ENCODE results near the gene THSD7A. TPM values are rescaled to one million over a fixed set of nuclear protein-coding genes. Genes with fewer than 3 reads are reported as not detected.

THSD7A gene
- total RNA-seq, 1 experiment from 2014 or later, result not detected

- Mint-ChIP-seq H3K36me3 (ENCODE audit: insufficient read depth, unreplicated experiment) (no peaks in the 10 kb centered on the region), H3K9me3 (ENCODE audit: unreplicated experiment) (no peaks in the 10 kb centered on the region), H3K4me3 (ENCODE audit: unreplicated experiment) (no peak overlapping the region), H3K27ac (ENCODE audit: low read depth, unreplicated experiment) (no peak overlapping the region), H3K4me1 (ENCODE audit: insufficient read depth, unreplicated experiment) (no peaks in the 10 kb centered on the region), H3K27me3 (ENCODE audit: insufficient read depth, unreplicated experiment) (no peaks in the 10 kb centered on the region)
- POLR2A ChIA-PET, result no interaction called here
- no peak for TF ChIP-seq CTCF (IDR thresholded peaks at IDR 0.05; ENCODE audit: unreplicated experiment)
- CTCF ChIA-PET, result interaction anchor here (0.7 kb wide), 1 partner anchor 254 kb away, joined by 3 read pairs; no protein-coding TSS in a partner anchor
- intact Hi-C loops (cut with micrococcal nuclease), result no loop called here
- DNase-seq (ENCODE audit: unreplicated experiment), result no peak
- no TSS peak for BruUV-seq (replicated peaks)
Measured at GRCh38 chr7:11636274-11636673, 195.7 kb downstream of the THSD7A start.

GRCh38 chr7:11633310-11633709 is 198.7 kb downstream of the THSD7A start:
- no peak for DNase-seq (ENCODE audit: unreplicated experiment)
- Mint-ChIP-seq H3K9me3 (ENCODE audit: unreplicated experiment) (no peaks in the 10 kb centered on the region), H3K27me3 (ENCODE audit: insufficient read depth, unreplicated experiment) (no peaks in the 10 kb centered on the region), H3K4me3 (ENCODE audit: unreplicated experiment) (no peak overlapping the region), H3K27ac (ENCODE audit: low read depth, unreplicated experiment) (no peak overlapping the region), H3K36me3 (ENCODE audit: insufficient read depth, unreplicated experiment) (no peaks in the 10 kb centered on the region), H3K4me1 (ENCODE audit: insufficient read depth, unreplicated experiment) (no peaks in the 10 kb centered on the region)
- intact Hi-C loops (cut with micrococcal nuclease), result no loop called here
- TF ChIP-seq CTCF (IDR thresholded peaks at IDR 0.05; ENCODE audit: unreplicated experiment), result no peak
- CTCF ChIA-PET, result interaction anchor here (0.7 kb wide), 1 partner anchor 29 kb away, joined by 3 read pairs; no protein-coding TSS in a partner anchor
- POLR2A ChIA-PET, result no interaction called here
- BruUV-seq (replicated peaks), result no TSS peak

- Mint-ChIP-seq H3K36me3 (ENCODE audit: insufficient read depth, unreplicated experiment) (no peaks in the 10 kb centered on the region), H3K27me3 (ENCODE audit: insufficient read depth, unreplicated experiment) (no peaks in the 10 kb centered on the region), H3K9me3 (ENCODE audit: unreplicated experiment) (no peaks in the 10 kb centered on the region), H3K27ac (ENCODE audit: low read depth, unreplicated experiment) (no peak overlapping the region), H3K4me3 (ENCODE audit: unreplicated experiment) (no peak overlapping the region), H3K4me1 (ENCODE audit: insufficient read depth, unreplicated experiment) (no peaks in the 10 kb centered on the region)
- TF ChIP-seq CTCF (IDR thresholded peaks at IDR 0.05; ENCODE audit: unreplicated experiment), result no peak
- intact Hi-C loops (cut with micrococcal nuclease), result no loop called here
- no peak for DNase-seq (ENCODE audit: unreplicated experiment)
- ChIA-PET POLR2A (no interaction called here), CTCF (interaction anchor here (0.6 kb wide), 1 partner anchor 39 kb away, joined by 3 read pairs; no protein-coding TSS in a partner anchor)
- no TSS peak for BruUV-seq (replicated peaks)
Measured at GRCh38 chr7:11630355-11630754, 201.6 kb downstream of the THSD7A start.

- ChIA-PET CTCF (interaction anchor here (0.7 kb wide), 1 partner anchor 843 kb away, joined by 3 read pairs; no protein-coding TSS in a partner anchor), POLR2A (no interaction called here)
- intact Hi-C loops (cut with micrococcal nuclease), result no loop called here
- no peak for DNase-seq (ENCODE audit: unreplicated experiment)
- Mint-ChIP-seq H3K36me3 (ENCODE audit: insufficient read depth, unreplicated experiment) (no peaks in the 10 kb centered on the region), H3K27me3 (ENCODE audit: insufficient read depth, unreplicated experiment) (no peaks in the 10 kb centered on the region), H3K4me1 (ENCODE audit: insufficient read depth, unreplicated experiment) (no peaks in the 10 kb centered on the region), H3K9me3 (ENCODE audit: unreplicated experiment) (no peaks in the 10 kb centered on the region), H3K27ac (ENCODE audit: low read depth, unreplicated experiment) (no peak overlapping the region), H3K4me3 (ENCODE audit: unreplicated experiment) (no peak overlapping the region)
- no peak for TF ChIP-seq CTCF (IDR thresholded peaks at IDR 0.05; ENCODE audit: unreplicated experiment)
- no TSS peak for BruUV-seq (replicated peaks)
Measured at GRCh38 chr7:11625669-11626068, 206.3 kb downstream of the THSD7A start.

Data from MCF 10A (cell line).